Activated CD8-positive, alpha-beta memory T cell treated with anti-CD3 and anti-CD28 coated beads, Interleukin-2, amount 10 ng/mL, durations not matched to agents 7 days and 5 days (primary cell): ENCODE results near the gene SPATA12. TPM values are rescaled to one million over a fixed set of nuclear protein-coding genes. Genes with fewer than 3 reads are reported as not detected.

ENCODE experiments used
- ATAC-seq: fragments of 150-1000 bp; cut with Tn5 transposase; one replicate; pipeline ENCODE4 v1.10.0; 2021; ENCODE audit warnings: moderate library complexity
- CTCF ChIA-PET: fragments of 350-600 bp; sonication (Branson Sonifier 250); formaldehyde crosslinking; loops from one replicate; lab custom pipeline; 2021; ENCODE audit warnings: antibody characterized with exemption; lab: Charles Lee
- DNase-seq: peaks from one replicate; pipeline ENCODE4 v3.0.0-alpha.2; 2020
- H3K27ac Mint-ChIP-seq: one replicate; pipeline ENCODE4 v1.8.0; 2021; ENCODE audit warnings: mild to moderate bottlenecking, mixed read lengths
- H3K27me3 Mint-ChIP-seq: one replicate; pipeline ENCODE4 v1.8.0; 2021; ENCODE audit warnings: mixed read lengths
- H3K36me3 Mint-ChIP-seq: one replicate; pipeline ENCODE4 v1.8.0; 2021; ENCODE audit warnings: mild to moderate bottlenecking, mixed read lengths
- H3K4me1 Mint-ChIP-seq: one replicate; pipeline ENCODE4 v1.8.0; 2021; ENCODE audit warnings: mixed read lengths
- H3K4me3 Mint-ChIP-seq: one replicate; pipeline ENCODE4 v1.8.0; 2021; ENCODE audit warnings: mild to moderate bottlenecking, moderate library complexity, mixed read lengths
- H3K9me3 Mint-ChIP-seq: one replicate; pipeline ENCODE4 v1.8.0; 2022; ENCODE audit warnings: low read depth, mixed read lengths
- total RNA-seq, 2 experiments: library from RNA; stranded (reverse); gene quantifications; one replicate each; pipeline ENCODE4 v1.2.3, GENCODE V29; 2021

The SPATA12 gene
- total RNA-seq, 2 experiments from 2014 or later = not detected

DNA sequence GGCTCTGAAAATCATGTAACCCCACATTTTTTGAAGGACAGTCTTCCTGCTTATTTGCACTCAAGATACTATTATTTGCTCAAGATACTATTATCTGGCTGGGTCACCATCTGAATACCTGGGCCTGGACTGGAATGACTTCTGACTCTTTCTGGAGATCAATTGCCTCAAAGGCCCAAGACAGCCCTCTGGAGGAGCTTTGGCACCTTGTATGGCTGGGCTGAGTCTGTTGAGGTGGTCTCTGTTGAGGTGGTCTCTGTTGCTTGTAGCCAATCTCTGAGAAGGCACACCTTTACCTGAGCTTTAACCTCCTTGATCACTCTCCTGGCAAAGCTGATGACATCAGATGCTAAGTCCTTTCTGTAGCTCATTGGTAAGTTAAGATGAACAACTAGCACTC is 33.0 kb downstream of the SPATA12 start:
- CTCF ChIA-PET = interaction anchor here (1.0 kb wide), 1 partner anchor 98 kb away, joined by 4 read pairs; no protein-coding TSS in a partner anchor
- H3K9me3 Mint-ChIP-seq = no peaks in the 10 kb centered on the region
- no peak for DNase-seq
- H3K4me3 Mint-ChIP-seq = no peak overlapping the region
- H3K27me3 Mint-ChIP-seq = peaks cover 20% of the 10 kb centered on the region
- no peaks in the 10 kb centered on the region for H3K36me3 Mint-ChIP-seq
- no peak overlapping the region for H3K27ac Mint-ChIP-seq
- no peak for ATAC-seq
- no peaks in the 10 kb centered on the region for H3K4me1 Mint-ChIP-seq

DNA sequence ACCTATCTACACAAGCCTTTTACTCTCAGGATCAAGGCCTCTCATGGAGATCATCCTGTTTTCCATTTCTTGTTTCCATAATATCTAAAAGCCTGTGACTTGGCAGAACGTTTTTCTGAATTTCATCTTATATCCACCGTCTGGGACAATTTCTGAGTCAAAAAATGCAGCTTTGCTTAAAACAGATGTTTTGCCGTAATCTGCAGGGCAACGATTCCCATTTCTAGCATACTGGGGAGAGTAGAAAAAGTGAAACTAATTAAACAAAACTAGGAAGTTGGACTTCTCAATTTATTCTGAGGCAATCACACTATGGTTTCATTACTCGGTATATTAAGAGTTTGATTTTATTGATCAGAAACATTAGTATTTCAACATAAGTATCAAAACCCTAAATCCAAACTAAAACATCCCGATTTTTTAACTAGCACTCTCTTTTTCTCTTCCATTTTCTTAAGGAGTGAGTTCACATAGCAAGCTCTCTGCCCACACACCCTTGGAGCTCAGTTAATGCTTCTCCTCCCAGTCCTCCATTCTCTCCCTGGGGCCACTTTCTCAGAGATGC is 33.6 kb downstream of the SPATA12 start:
- H3K4me1 Mint-ChIP-seq = no peaks in the 10 kb centered on the region
- no peak for DNase-seq
- ATAC-seq = no peak
- no peak overlapping the region for H3K27ac Mint-ChIP-seq
- no peaks in the 10 kb centered on the region for H3K9me3 Mint-ChIP-seq
- H3K27me3 Mint-ChIP-seq = peaks cover 24% of the 10 kb centered on the region
- no peaks in the 10 kb centered on the region for H3K36me3 Mint-ChIP-seq
- H3K4me3 Mint-ChIP-seq = no peak overlapping the region
- CTCF ChIA-PET = interaction anchor here (1.0 kb wide), 1 partner anchor 98 kb away, joined by 4 read pairs; no protein-coding TSS in a partner anchor

- no peak for DNase-seq
- ATAC-seq = no peak
- CTCF ChIA-PET = no interaction called here
- H3K36me3 Mint-ChIP-seq = no peaks in the 10 kb centered on the region
- H3K27me3 Mint-ChIP-seq = peaks cover 24% of the 10 kb centered on the region
- no peaks in the 10 kb centered on the region for H3K9me3 Mint-ChIP-seq
- H3K27ac Mint-ChIP-seq = no peak overlapping the region
- H3K4me1 Mint-ChIP-seq = no peaks in the 10 kb centered on the region
- H3K4me3 Mint-ChIP-seq = no peak overlapping the region
These were observed 34.1 kb downstream of the SPATA12 start for GRCh38 chr3:57094575-57094974.

DNA sequence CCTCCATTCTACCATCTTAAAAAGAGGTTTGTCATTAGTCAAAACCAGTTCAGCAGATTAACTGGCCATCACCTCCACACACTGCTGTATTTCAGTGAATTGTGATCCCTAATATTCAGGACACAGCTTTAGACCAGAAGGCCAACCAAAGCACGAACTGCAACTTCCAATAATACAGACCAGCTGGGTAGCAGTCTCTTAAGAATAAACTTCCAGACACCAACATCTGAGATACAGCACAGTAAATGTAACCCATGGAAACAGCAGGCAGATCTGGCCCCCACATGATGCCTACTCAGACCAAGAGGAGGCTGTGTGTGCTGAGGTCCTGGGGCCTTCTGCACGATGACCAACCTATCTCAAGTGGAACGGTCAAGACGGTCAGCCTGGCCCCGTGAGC is 34.9 kb downstream of the SPATA12 start:
- H3K36me3 Mint-ChIP-seq = no peaks in the 10 kb centered on the region
- ATAC-seq (no peak), DNase-seq (no peak)
- CTCF ChIA-PET = interaction anchor here (1.5 kb wide), 1 partner anchor 17 kb away, joined by 4 read pairs; no protein-coding TSS in a partner anchor
- no peak overlapping the region for H3K27ac Mint-ChIP-seq
- H3K27me3 Mint-ChIP-seq = peaks cover 20% of the 10 kb centered on the region
- no peak overlapping the region for H3K4me3 Mint-ChIP-seq
- no peaks in the 10 kb centered on the region for H3K4me1 Mint-ChIP-seq
- no peaks in the 10 kb centered on the region for H3K9me3 Mint-ChIP-seq

GRCh38 chr3:57097536-57097935 is 37.1 kb downstream of the SPATA12 start:
- Mint-ChIP-seq H3K36me3 (no peaks in the 10 kb centered on the region), H3K4me3 (no peak overlapping the region), H3K4me1 (no peaks in the 10 kb centered on the region), H3K27me3 (peaks cover 13% of the 10 kb centered on the region), H3K27ac (no peak overlapping the region), H3K9me3 (no peaks in the 10 kb centered on the region)
- CTCF ChIA-PET = no interaction called here
- DNase-seq (no peak), ATAC-seq (no peak)

- CTCF ChIA-PET = interaction anchor here (1.2 kb wide), 1 partner anchor 21 kb away, joined by 4 read pairs; no protein-coding TSS in a partner anchor
- Mint-ChIP-seq H3K9me3 (no peaks in the 10 kb centered on the region), H3K27ac (no peak overlapping the region), H3K36me3 (no peaks in the 10 kb centered on the region), H3K27me3 (peaks cover 17% of the 10 kb centered on the region), H3K4me3 (no peak overlapping the region), H3K4me1 (no peaks in the 10 kb centered on the region)
- DNase-seq (no peak), ATAC-seq (no peak)
These were observed 38.2 kb downstream of the SPATA12 start for GRCh38 chr3:57098418-57099310.

DNA sequence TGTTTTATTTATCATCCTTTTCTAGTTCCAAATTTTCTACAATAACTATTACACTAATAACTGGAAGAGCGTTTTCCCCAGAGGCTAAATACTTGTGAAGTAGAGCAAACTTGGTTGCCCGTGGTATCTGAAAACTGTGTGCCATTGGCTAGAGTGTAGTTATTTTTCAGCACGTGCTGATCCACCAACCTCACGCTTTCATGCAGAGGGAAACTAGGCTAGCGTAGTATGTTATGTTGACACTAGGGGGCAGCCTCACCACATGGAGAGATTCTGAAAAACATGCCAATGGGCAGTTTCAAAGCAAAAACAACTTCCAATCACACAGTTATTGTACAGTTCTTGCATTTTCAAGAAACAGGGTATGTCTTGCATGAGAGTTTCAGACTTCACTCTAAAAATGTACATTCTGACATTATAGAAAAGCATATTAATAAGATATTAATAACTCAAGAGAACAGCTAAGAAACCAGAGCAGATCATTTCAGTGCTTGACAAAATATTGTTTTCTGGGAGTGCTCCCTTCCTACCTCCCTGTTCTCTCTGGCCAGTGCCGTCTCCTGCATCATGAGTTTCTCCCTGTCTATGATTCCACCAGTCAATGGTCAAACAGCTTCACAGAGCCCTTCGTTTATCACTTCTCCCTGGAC is 39.7 kb downstream of the SPATA12 start:
- Mint-ChIP-seq H3K27ac (no peak overlapping the region), H3K4me1 (no peaks in the 10 kb centered on the region), H3K4me3 (no peak overlapping the region), H3K27me3 (peaks cover 16% of the 10 kb centered on the region), H3K36me3 (no peaks in the 10 kb centered on the region), H3K9me3 (no peaks in the 10 kb centered on the region)
- ATAC-seq (peak; percentile 58), DNase-seq (peak; percentile 75)
- CTCF ChIA-PET = interaction anchor here (0.6 to 3.1 kb wide), 13 partner anchors 9 to 326 kb away, joined by 3 to 18 read pairs (median 4); no protein-coding TSS in a partner anchor

GRCh38 chr3:57105585-57105984 is 45.1 kb downstream of the SPATA12 start:
- CTCF ChIA-PET = no interaction called here
- no peaks in the 10 kb centered on the region for H3K9me3 Mint-ChIP-seq
- no peaks in the 10 kb centered on the region for H3K36me3 Mint-ChIP-seq

GRCh38 chr3:57108684-57109083 is 48.2 kb downstream of the SPATA12 start:
- no peak for ATAC-seq
- CTCF ChIA-PET = no interaction called here
- Mint-ChIP-seq H3K4me1 (peaks cover 5% of the 10 kb centered on the region), H3K4me3 (no peak overlapping the region), H3K36me3 (no peaks in the 10 kb centered on the region), H3K27ac (no peak overlapping the region), H3K27me3 (peaks cover 24% of the 10 kb centered on the region), H3K9me3 (no peaks in the 10 kb centered on the region)
- DNase-seq = no peak

More at GRCh38 chr3:57105585-57105984, 45.1 kb downstream of the SPATA12 start:
- no peaks in the 10 kb centered on the region for H3K4me1 Mint-ChIP-seq
- ATAC-seq = no peak
- H3K27me3 Mint-ChIP-seq = peaks cover 20% of the 10 kb centered on the region
- H3K4me3 Mint-ChIP-seq = no peak overlapping the region
- H3K27ac Mint-ChIP-seq = no peak overlapping the region
- DNase-seq = no peak

DNA sequence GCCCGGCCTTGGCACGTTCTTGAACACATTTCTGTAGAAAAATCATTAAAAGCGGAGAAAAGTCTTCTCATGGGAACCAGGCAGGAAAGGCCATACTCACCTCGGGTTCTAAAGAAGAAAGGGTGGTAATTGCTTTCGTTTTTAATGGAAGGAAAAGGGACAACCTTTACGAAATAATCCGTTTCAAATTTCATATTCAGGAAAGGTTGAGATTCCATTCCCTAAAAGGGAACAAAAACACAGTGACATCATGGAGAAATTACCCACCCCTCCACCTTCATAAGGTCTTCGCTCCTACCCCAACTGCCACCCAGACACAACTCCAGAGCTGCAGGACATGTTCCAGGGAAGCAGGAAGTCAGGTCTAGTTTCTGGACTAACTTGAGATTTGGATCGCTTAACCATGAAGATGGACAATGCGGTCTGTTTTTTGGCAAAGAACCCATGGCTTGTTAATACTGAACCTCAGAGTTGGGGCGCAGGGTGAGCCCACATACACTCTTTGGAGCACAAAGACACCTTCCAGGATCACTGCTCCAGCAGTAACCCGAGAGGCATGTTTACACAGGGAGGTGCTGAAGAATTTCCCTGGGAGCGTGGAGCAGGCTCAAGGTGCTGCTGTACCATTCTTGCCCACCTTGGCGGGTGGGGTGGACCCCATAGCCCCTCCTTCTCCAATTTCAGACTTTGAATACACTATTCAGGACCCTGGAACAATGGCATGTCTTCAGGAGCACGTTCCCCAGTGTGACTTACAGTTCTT is 49.2 kb downstream of the SPATA12 start:
- Mint-ChIP-seq H3K36me3 (no peaks in the 10 kb centered on the region), H3K9me3 (no peaks in the 10 kb centered on the region), H3K4me1 (peaks cover 5% of the 10 kb centered on the region), H3K27me3 (peaks cover 22% of the 10 kb centered on the region), H3K4me3 (no peak overlapping the region), H3K27ac (no peak overlapping the region)
- CTCF ChIA-PET = interaction anchor here (0.6 kb wide), 1 partner anchor 24 kb away, joined by 3 read pairs; no protein-coding TSS in a partner anchor
- no peak for ATAC-seq
- no peak for DNase-seq

DNA sequence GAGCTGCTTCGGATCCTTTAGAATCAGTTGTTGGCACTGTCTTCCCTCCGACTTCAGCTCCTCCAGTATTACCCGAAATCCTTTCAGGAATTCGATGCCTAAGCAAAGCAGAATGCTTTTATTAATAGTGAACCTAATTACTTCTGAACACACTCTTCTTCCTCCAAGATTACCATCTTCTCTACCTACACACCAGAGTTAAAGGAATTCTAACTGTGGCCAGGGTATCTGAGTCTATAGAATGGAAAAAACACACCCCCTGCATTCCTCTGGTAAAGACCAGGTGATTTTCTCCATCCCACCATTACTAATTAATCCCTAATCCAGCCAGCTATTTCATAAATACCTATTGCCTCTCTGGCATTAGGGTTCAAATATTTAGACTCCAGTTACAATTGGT is 49.8 kb downstream of the SPATA12 start:
- CTCF ChIA-PET = interaction anchor here (0.6 to 2.6 kb wide), 2 partner anchors 10 to 24 kb away, joined by 3 to 18 read pairs; no protein-coding TSS in a partner anchor
- H3K27me3 Mint-ChIP-seq = peaks cover 26% of the 10 kb centered on the region
- no peaks in the 10 kb centered on the region for H3K36me3 Mint-ChIP-seq
- H3K4me3 Mint-ChIP-seq = no peak overlapping the region
- peaks cover 5% of the 10 kb centered on the region for H3K4me1 Mint-ChIP-seq
- ATAC-seq (no peak), DNase-seq (no peak)
- no peaks in the 10 kb centered on the region for H3K9me3 Mint-ChIP-seq
- H3K27ac Mint-ChIP-seq = no peak overlapping the region

- CTCF ChIA-PET = interaction anchor here (2.6 kb wide), 1 partner anchor 10 kb away, joined by 18 read pairs; no protein-coding TSS in a partner anchor
- H3K9me3 Mint-ChIP-seq = no peaks in the 10 kb centered on the region
- ATAC-seq = no peak
- H3K27me3 Mint-ChIP-seq = peaks cover 30% of the 10 kb centered on the region
- no peaks in the 10 kb centered on the region for H3K36me3 Mint-ChIP-seq
- no peak for DNase-seq
- no peak overlapping the region for H3K4me3 Mint-ChIP-seq
- H3K27ac Mint-ChIP-seq = no peak overlapping the region
- H3K4me1 Mint-ChIP-seq = peaks cover 5% of the 10 kb centered on the region
These were observed 50.3 kb downstream of the SPATA12 start for GRCh38 chr3:57110798-57111197.
